ENCODE results near the gene PDIA4.

DNA sequence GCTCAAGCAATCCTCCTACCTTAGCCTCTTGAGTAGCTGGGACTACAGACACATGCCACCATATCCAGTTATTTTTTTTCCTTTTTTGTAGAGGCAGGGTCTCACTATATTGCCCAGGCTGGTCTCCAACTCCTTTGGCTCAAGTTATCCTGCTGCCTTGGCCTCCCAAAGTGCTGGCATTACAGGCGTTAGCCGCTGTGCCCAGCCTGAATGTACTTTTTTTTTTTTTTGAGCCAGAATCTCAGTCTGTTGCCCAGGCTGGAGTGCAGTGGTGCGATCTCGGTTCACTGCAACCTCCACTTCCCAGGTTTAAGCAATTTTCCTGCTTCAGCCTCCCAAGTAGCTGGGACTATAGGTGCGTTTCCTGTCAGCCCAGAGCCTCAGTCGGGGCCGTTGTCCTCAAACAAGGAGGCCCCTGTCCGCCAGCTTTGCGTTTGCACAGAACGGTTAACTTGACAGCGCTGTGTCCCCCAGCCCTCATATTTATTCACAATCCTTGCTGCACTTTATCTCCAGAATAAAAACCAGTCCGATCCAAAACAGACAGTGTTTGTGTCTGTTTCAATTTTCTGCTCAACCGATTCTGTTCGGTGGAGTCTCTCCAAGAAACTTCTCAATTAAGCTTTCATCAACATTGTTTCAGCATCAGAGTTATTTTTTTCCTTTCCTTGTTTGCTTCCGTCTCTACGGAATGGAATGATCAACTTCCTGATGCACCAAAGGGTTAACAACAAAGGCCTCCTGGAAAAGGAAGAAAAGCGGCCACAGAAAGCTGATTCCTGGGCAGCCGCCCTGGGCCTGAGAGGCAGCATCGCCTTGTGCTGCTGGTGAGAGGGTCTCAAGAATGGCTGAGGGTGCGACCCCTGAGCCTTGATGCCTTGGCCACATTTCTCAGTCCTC is 64.5 kb downstream of the PDIA4 start:
- TF ChIP-seq, protein P1, sequence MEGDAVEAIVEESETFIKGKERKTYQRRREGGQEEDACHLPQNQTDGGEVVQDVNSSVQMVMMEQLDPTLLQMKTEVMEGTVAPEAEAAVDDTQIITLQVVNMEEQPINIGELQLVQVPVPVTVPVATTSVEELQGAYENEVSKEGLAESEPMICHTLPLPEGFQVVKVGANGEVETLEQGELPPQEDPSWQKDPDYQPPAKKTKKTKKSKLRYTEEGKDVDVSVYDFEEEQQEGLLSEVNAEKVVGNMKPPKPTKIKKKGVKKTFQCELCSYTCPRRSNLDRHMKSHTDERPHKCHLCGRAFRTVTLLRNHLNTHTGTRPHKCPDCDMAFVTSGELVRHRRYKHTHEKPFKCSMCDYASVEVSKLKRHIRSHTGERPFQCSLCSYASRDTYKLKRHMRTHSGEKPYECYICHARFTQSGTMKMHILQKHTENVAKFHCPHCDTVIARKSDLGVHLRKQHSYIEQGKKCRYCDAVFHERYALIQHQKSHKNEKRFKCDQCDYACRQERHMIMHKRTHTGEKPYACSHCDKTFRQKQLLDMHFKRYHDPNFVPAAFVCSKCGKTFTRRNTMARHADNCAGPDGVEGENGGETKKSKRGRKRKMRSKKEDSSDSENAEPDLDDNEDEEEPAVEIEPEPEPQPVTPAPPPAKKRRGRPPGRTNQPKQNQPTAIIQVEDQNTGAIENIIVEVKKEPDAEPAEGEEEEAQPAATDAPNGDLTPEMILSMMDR (IDR thresholded peaks at IDR 0.05), result no peak
- TF ChIP-seq EZH2 (IDR thresholded peaks at IDR 0.05), result no peak

Data from neural progenitor cell (in vitro differentiated cells).